HepG2 (cell line): ENCODE data around the gene RUNX2. TPM values are rescaled to one million over a fixed set of nuclear protein-coding genes. Genes with fewer than 3 reads are reported as not detected.
A peak's percentile ranks its signal among the peaks of the same experiment; 100 is the strongest.

ENCODE experiments used
- ATRX ChIP-seq: sonication (generic); formaldehyde crosslinking; IDR thresholded peaks from 2 replicates; pipeline ENCODE4 v1.4.0; 2020; ENCODE audit warnings: missing genetic modification reagents, borderline replicate concordance
- KLF15 ChIP-seq: sonication (generic); formaldehyde crosslinking; IDR thresholded peaks from 2 replicates; pipeline ENCODE4 v1.8.1; 2023; ENCODE audit warnings: borderline replicate concordance, mild to moderate bottlenecking, inconsistent platforms, missing genetic modification reagents, mixed read lengths
- LCORL ChIP-seq, 2 experiments: fragments of 450-650 bp in 1 of 2; sonication (generic) in 1 of 2; formaldehyde crosslinking in 1 of 2; IDR thresholded peaks; 2 replicates each; pipeline versions ENCODE4 v1.5.0 to v1.6.1; 2017 to 2020; ENCODE audit warnings: antibody characterized with exemption in 1 of 2, missing genetic modification reagents in 1 of 2
- NAIF1 ChIP-seq: sonication (generic); formaldehyde crosslinking; IDR thresholded peaks from 2 replicates; pipeline ENCODE4 v1.5.0; 2020; ENCODE audit warnings: mild to moderate bottlenecking, missing genetic modification reagents, borderline replicate concordance
- NFIC ChIP-seq: IDR thresholded peaks from 2 replicates; pipeline ENCODE4 v1.6.1; 2012; ENCODE audit warnings: mild to moderate bottlenecking, low read length, inconsistent platforms
- RBFOX2 ChIP-seq: fragments of 200-400 bp; formaldehyde crosslinking; IDR thresholded peaks from 2 replicates; pipeline ENCODE4 v1.6.1; 2017; ENCODE audit warnings: low read depth, mild to moderate bottlenecking, low read length
- ZNF331 ChIP-seq: sonication (generic); formaldehyde crosslinking; IDR thresholded peaks from 2 replicates; pipeline ENCODE4 v1.4.0; 2020; ENCODE audit warnings: missing genetic modification reagents
- ZNF768 ChIP-seq: sonication (generic); formaldehyde crosslinking; IDR thresholded peaks from 2 replicates; pipeline ENCODE4 v1.4.0; 2020; ENCODE audit warnings: missing genetic modification reagents
- ZNF781 ChIP-seq: sonication (generic); formaldehyde crosslinking; IDR thresholded peaks from 2 replicates; pipeline ENCODE4 v1.5.1; 2020; ENCODE audit warnings: borderline replicate concordance, mild to moderate bottlenecking, missing genetic modification reagents; ENCODE audit errors: not compliant biosample characterization
- ZZZ3 ChIP-seq: sonication (generic); formaldehyde crosslinking; IDR thresholded peaks from 2 replicates; pipeline ENCODE4 v1.4.0; 2020; ENCODE audit warnings: missing genetic modification reagents, mild to moderate bottlenecking, borderline replicate concordance
- polyA plus RNA-seq, 8 experiments: library from polyadenylated mRNA; depleted of rRNA in 3 of 8; stranded (reverse) in 7 of 8; unstranded in 1 of 8; fragments of >200 nt; fragmentation: Illumina TruSeq in 4 of 8; extraction: Trizol in 4 of 8; gene quantifications; 2 replicates each; pipeline versions ENCODE4 v1.2.1 to v1.2.3, GENCODE V29; 2011 to 2016; ENCODE audit warnings: low read depth in 4 of 8, missing spikeins in 1 of 8, mixed read lengths in 1 of 8; ENCODE audit not compliant: insufficient read depth in 1 of 8
- total RNA-seq, 5 experiments: library from RNA; depleted of rRNA; stranded (reverse); fragments of >200 nt; fragmentation: Illumina TruSeq; extraction: Trizol; gene quantifications; 2 replicates each; pipeline ENCODE4 v1.2.3, GENCODE V29; 2016; ENCODE audit warnings: low read depth in 1 of 5
- TF ChIP-seq, protein P1 (sequence below): IDR thresholded peaks from 2 replicates; pipeline ENCODE4 v1.6.1; 2012; ENCODE audit warnings: low read depth, low read length, improper control_type of control experiment
- TF ChIP-seq, protein P2 (sequence below): sonication (generic); formaldehyde crosslinking; IDR thresholded peaks from 2 replicates; pipeline ENCODE4 v1.5.0; 2020; ENCODE audit warnings: missing genetic modification reagents
- TF ChIP-seq, protein P3 (sequence below): sonication (generic); formaldehyde crosslinking; IDR thresholded peaks from 2 replicates; pipeline ENCODE4 v1.5.0; 2020; ENCODE audit warnings: mild to moderate bottlenecking, missing genetic modification reagents, moderate library complexity
- TF ChIP-seq, protein P4 (sequence below): sonication (generic); formaldehyde crosslinking; conservative IDR thresholded peaks from 2 replicates; pipeline ENCODE4 v1.5.0; 2020; ENCODE audit warnings: missing genetic modification reagents
- TF ChIP-seq, protein P5 (sequence below): sonication (generic); formaldehyde crosslinking; IDR thresholded peaks from 2 replicates; pipeline ENCODE4 v1.8.0; 2022; ENCODE audit warnings: mild to moderate bottlenecking, missing genetic modification reagents, borderline replicate concordance
- TF ChIP-seq, protein P6 (sequence below): IDR thresholded peaks from 2 replicates; pipeline ENCODE4 v1.6.1; 2016; ENCODE audit warnings: missing biosample characterization, missing genetic modification reagents, low read depth

RUNX2 gene
- total and polyA plus RNA-seq, 2 of the 13 experiments (the other 11 are each of a cell fraction or from before 2014, with no cell fraction given) = not detected

DNA sequence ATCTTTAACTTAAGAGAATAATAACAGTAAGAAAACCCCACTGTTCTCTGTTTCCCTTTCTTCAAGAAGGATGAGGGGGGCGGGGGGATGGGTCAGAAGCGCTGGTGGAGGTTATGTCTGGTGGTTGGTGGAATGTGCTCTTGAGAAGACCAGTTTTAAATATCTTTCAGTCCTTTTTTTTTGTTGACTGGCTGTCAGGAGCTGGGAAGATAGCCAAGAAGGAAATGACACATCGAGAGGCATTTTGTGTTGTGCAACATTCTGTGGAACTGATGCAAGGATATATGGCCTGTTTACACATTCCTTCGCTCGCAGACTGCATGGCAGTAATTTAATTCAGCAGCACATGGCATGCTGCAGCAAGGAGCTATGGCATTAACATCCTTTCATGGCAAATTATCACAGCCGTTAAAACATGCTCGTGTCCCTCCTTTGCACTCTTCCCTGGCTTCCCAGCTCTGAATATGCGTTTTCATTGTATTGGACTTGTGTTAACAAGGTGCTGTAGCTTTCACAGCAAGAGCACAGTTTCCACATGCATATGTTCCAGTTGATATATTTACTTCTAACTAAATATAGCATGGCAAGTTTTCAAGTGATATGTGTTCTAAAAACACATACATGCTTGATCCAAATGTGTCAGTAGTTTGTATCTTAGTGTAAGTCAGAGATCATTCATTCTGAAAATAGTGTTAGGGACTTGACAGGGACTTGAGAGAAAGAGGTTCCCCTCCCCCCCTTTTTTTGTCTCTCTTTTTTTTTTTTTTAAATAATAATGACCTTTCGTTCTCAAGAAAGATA is 117.8 kb downstream of the RUNX2 start (continued):
- TF ChIP-seq NAIF1 (peak; percentile 79; the same call in 1 of the 2 replicates), ZNF781 (peak; percentile 86), LCORL (IDR thresholded peaks at IDR 0.05) (no peak; the same call in 1 of the 2 replicates), LCORL (CRISPR knock-in tag; IDR thresholded peaks at IDR 0.05) (peak; percentile 94), ZZZ3 (CRISPR knock-in tag) (no peak), ZNF768 (CRISPR knock-in tag) (no peak), KLF15 (no peak), RBFOX2 (no peak), ZNF331 (CRISPR knock-in tag) (peak; percentile 98), ATRX (no peak), NFIC (peak; percentile 99)
- TF ChIP-seq, protein P1, sequence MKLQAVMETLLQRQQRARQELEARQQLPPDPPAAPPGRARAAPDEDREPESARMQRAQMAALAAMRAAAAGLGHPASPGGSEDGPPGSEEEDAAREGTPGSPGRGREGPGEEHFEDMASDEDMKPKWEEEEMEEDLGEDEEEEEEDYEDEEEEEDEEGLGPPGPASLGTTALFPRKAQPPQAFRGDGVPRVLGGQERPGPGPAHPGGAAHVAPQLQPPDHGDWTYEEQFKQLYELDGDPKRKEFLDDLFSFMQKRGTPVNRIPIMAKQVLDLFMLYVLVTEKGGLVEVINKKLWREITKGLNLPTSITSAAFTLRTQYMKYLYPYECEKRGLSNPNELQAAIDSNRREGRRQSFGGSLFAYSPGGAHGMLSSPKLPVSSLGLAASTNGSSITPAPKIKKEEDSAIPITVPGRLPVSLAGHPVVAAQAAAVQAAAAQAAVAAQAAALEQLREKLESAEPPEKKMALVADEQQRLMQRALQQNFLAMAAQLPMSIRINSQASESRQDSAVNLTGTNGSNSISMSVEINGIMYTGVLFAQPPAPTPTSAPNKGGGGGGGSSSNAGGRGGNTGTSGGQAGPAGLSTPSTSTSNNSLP = peak; percentile 97
- TF ChIP-seq, protein P2, sequence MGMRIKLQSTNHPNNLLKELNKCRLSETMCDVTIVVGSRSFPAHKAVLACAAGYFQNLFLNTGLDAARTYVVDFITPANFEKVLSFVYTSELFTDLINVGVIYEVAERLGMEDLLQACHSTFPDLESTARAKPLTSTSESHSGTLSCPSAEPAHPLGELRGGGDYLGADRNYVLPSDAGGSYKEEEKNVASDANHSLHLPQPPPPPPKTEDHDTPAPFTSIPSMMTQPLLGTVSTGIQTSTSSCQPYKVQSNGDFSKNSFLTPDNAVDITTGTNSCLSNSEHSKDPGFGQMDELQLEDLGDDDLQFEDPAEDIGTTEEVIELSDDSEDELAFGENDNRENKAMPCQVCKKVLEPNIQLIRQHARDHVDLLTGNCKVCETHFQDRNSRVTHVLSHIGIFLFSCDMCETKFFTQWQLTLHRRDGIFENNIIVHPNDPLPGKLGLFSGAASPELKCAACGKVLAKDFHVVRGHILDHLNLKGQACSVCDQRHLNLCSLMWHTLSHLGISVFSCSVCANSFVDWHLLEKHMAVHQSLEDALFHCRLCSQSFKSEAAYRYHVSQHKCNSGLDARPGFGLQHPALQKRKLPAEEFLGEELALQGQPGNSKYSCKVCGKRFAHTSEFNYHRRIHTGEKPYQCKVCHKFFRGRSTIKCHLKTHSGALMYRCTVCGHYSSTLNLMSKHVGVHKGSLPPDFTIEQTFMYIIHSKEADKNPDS (CRISPR knock-in tag) = no peak
- TF ChIP-seq, protein P3, sequence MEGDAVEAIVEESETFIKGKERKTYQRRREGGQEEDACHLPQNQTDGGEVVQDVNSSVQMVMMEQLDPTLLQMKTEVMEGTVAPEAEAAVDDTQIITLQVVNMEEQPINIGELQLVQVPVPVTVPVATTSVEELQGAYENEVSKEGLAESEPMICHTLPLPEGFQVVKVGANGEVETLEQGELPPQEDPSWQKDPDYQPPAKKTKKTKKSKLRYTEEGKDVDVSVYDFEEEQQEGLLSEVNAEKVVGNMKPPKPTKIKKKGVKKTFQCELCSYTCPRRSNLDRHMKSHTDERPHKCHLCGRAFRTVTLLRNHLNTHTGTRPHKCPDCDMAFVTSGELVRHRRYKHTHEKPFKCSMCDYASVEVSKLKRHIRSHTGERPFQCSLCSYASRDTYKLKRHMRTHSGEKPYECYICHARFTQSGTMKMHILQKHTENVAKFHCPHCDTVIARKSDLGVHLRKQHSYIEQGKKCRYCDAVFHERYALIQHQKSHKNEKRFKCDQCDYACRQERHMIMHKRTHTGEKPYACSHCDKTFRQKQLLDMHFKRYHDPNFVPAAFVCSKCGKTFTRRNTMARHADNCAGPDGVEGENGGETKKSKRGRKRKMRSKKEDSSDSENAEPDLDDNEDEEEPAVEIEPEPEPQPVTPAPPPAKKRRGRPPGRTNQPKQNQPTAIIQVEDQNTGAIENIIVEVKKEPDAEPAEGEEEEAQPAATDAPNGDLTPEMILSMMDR = no peak
- TF ChIP-seq, protein P4, sequence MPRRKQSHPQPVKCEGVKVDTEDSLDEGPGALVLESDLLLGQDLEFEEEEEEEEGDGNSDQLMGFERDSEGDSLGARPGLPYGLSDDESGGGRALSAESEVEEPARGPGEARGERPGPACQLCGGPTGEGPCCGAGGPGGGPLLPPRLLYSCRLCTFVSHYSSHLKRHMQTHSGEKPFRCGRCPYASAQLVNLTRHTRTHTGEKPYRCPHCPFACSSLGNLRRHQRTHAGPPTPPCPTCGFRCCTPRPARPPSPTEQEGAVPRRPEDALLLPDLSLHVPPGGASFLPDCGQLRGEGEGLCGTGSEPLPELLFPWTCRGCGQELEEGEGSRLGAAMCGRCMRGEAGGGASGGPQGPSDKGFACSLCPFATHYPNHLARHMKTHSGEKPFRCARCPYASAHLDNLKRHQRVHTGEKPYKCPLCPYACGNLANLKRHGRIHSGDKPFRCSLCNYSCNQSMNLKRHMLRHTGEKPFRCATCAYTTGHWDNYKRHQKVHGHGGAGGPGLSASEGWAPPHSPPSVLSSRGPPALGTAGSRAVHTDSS (CRISPR knock-in tag) = no peak
- TF ChIP-seq, protein P5, sequence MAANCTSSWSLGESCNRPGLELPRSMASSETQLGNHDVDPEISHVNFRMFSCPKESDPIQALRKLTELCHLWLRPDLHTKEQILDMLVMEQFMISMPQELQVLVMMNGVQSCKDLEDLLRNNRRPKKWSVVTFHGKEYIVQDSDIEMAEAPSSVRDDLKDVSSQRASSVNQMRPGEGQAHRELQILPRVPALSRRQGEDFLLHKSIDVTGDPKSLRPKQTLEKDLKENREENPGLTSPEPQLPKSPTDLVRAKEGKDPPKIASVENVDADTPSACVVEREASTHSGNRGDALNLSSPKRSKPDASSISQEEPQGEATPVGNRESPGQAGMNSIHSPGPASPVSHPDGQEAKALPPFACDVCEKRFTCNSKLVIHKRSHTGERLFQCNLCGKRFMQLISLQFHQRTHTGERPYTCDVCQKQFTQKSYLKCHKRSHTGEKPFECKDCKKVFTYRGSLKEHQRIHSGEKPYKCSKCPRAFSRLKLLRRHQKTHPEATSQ (CRISPR knock-in tag) = peak; percentile 70; the same call in 1 of the 2 replicates
- TF ChIP-seq, protein P6, sequence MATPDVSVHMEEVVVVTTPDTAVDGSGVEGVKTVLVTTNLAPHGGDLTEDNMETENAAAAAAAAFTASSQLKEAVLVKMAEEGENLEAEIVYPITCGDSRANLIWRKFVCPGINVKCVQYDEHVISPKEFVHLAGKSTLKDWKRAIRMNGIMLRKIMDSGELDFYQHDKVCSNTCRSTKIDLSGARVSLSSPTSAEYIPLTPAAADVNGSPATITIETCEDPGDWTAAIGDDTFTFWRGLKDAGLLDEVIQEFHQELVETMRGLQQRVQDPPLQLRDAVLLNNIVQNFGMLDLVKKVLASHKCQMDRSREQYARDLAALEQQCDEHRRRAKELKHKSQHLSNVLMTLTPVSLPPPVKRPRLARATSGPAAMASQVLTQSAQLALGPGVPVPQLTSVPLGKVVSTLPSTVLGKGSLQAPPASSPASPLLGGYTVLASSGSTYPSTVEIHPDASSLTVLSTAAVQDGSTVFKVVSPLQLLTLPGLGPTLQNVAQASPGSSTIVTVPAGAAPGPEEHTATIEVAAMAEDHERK (CRISPR knock-in tag) = no peak
